GM12891 (cell line): ENCODE measurements around the gene VPS13A.

Source experiments
- POLR2A ChIP-seq: IDR thresholded peaks from 2 replicates; pipeline ENCODE4 v1.6.1; 2011; ENCODE audit warnings: low read depth, low read length, control low read depth
- TAF1 ChIP-seq: IDR thresholded peaks from 2 replicates; pipeline ENCODE4 v1.6.1; 2011; ENCODE audit warnings: low read depth, low read length, control low read depth

GRCh38 chr9:77402286-77402685 lies 225.0 kb downstream of the VPS13A start:
- TF ChIP-seq TAF1 (no peak), POLR2A (no peak)
